Measurements from ENCODE around the gene OTUD1. TPM values are rescaled to one million over a fixed set of nuclear protein-coding genes. Genes with fewer than 3 reads are reported as not detected.

The OTUD1 gene
- polyA plus RNA-seq, 1 donor (not counting 4 experiments of a cell fraction or from before 2014, with no cell fraction given): 4.7 TPM

- no peaks in the 10 kb centered on the region for H3K36me3 ChIP-seq (ENCODE audit: control insufficient read depth in 2 of 2, extremely low read depth in 1 of 2, insufficient read depth in 2 of 2, low read length in 2 of 2)
- FAIRE-seq (no peak), DNase-seq (ENCODE audit: low read depth, low spot score) (no peak)
- H2AFZ ChIP-seq (ENCODE audit: control insufficient read depth, low read length): no peak overlapping the region
- dilution Hi-C loops (cut with MboI; ENCODE audit: extremely low pct_ligation_motif_present, low sequenced_read_pairs): no loop called here
- H3K9ac ChIP-seq (ENCODE audit: control insufficient read depth, extremely low read depth, insufficient read depth, low read length): no peak overlapping the region
- no peak overlapping the region for H3K4me2 ChIP-seq (ENCODE audit: control insufficient read depth, extremely low read depth, insufficient read depth, low read depth, low read length)
- no peaks in the 10 kb centered on the region for H3K9me1 ChIP-seq (ENCODE audit: control insufficient read depth, extremely low read depth, insufficient read depth, low read length)
- H3K79me2 ChIP-seq (ENCODE audit: control insufficient read depth, insufficient read depth, low read length): no peaks in the 10 kb centered on the region
- no peak overlapping the region for H3K4me3 ChIP-seq (ENCODE audit: control insufficient read depth in 2 of 3, extremely low read depth in 1 of 3, insufficient read depth in 2 of 3, low read depth in 1 of 3, low read length in 3 of 3)
- no peaks in the 10 kb centered on the region for H3K9me3 ChIP-seq (ENCODE audit: control insufficient read depth, low read depth, low read length)
- no peaks in the 10 kb centered on the region for H3K4me1 ChIP-seq (ENCODE audit: control insufficient read depth, extremely low read depth, insufficient read depth, low read length)
- H3K27ac ChIP-seq (ENCODE audit: control insufficient read depth, insufficient read depth, low read length): no peak overlapping the region
- TF ChIP-seq EZH2 (IDR thresholded peaks at IDR 0.05; ENCODE audit: low read length) (no peak), CTCF (optimal IDR thresholded peaks at IDR 0.05 in 1 of 3, IDR thresholded peaks at IDR 0.05 in 1 of 3, conservative IDR thresholded peaks at IDR 0.05 in 1 of 3; ENCODE audit: extremely low read depth in 1 of 3, insufficient read depth in 2 of 3, low read length in 3 of 3) (no peak)
- no peaks in the 10 kb centered on the region for H4K20me1 ChIP-seq (ENCODE audit: control insufficient read depth, extremely low read depth, insufficient read depth, low read length)
- H3K27me3 ChIP-seq (ENCODE audit: control insufficient read depth, extremely low read depth, insufficient read depth, low read length): no peaks in the 10 kb centered on the region
Measured at GRCh38 chr10:23408330-23408976, 30.4 kb upstream of the OTUD1 start.

GRCh38 chr10:23412223-23412622, 26.7 kb upstream of the OTUD1 start:
- no peaks in the 10 kb centered on the region for H3K27me3 ChIP-seq (ENCODE audit: control insufficient read depth, extremely low read depth, insufficient read depth, low read length)
- no peaks in the 10 kb centered on the region for H3K79me2 ChIP-seq (ENCODE audit: control insufficient read depth, insufficient read depth, low read length)
- H4K20me1 ChIP-seq (ENCODE audit: control insufficient read depth, extremely low read depth, insufficient read depth, low read length): no peaks in the 10 kb centered on the region
- dilution Hi-C loops (cut with MboI; ENCODE audit: extremely low pct_ligation_motif_present, low sequenced_read_pairs): no loop called here
- no peaks in the 10 kb centered on the region for H3K4me1 ChIP-seq (ENCODE audit: control insufficient read depth, extremely low read depth, insufficient read depth, low read length)
- H3K4me3 ChIP-seq (ENCODE audit: control insufficient read depth in 2 of 3, extremely low read depth in 1 of 3, insufficient read depth in 2 of 3, low read depth in 1 of 3, low read length in 3 of 3): no peak overlapping the region
- no peaks in the 10 kb centered on the region for H3K9me1 ChIP-seq (ENCODE audit: control insufficient read depth, extremely low read depth, insufficient read depth, low read length)
- no peak for DNase-seq (ENCODE audit: low read depth, low spot score)
- H3K4me2 ChIP-seq (ENCODE audit: control insufficient read depth, extremely low read depth, insufficient read depth, low read depth, low read length): no peak overlapping the region
- H3K36me3 ChIP-seq (ENCODE audit: control insufficient read depth in 2 of 2, extremely low read depth in 1 of 2, insufficient read depth in 2 of 2, low read length in 2 of 2): no peaks in the 10 kb centered on the region
- TF ChIP-seq EZH2 (IDR thresholded peaks at IDR 0.05; ENCODE audit: low read length) (no peak), CTCF (optimal IDR thresholded peaks at IDR 0.05 in 1 of 3, IDR thresholded peaks at IDR 0.05 in 1 of 3, conservative IDR thresholded peaks at IDR 0.05 in 1 of 3; ENCODE audit: extremely low read depth in 1 of 3, insufficient read depth in 2 of 3, low read length in 3 of 3) (no peak)
- H3K9me3 ChIP-seq (ENCODE audit: control insufficient read depth, low read depth, low read length): no peaks in the 10 kb centered on the region
- no peak for FAIRE-seq
- H3K27ac ChIP-seq (ENCODE audit: control insufficient read depth, insufficient read depth, low read length): no peak overlapping the region
- no peak overlapping the region for H2AFZ ChIP-seq (ENCODE audit: control insufficient read depth, low read length)
- no peak overlapping the region for H3K9ac ChIP-seq (ENCODE audit: control insufficient read depth, extremely low read depth, insufficient read depth, low read length)
